NB4 (cell line): Measurements from ENCODE around the gene CACNA1A.
"Not testable (repeated sequence)": the region's sequence is repeated elsewhere in the genome, so short reads cannot be mapped to it uniquely, and the experiment has no call there.

ENCODE experiments used
- DNase-seq: peaks from one replicate; pipeline ENCODE4 v3.0.0; 2010; ENCODE audit warnings: low read depth
- H3K4me3 ChIP-seq: one replicate; pipeline ENCODE4 v1.5.1; 2011; ENCODE audit warnings: mild to moderate bottlenecking, low read depth, low read length, moderate library complexity
- MAX ChIP-seq: IDR thresholded peaks from 2 replicates; pipeline ENCODE4 v1.6.1; 2011; ENCODE audit warnings: low read depth, low read length
- MYC ChIP-seq: IDR thresholded peaks from 2 replicates; pipeline ENCODE4 v1.6.1; 2011; ENCODE audit warnings: low read depth, low read length
- POLR2A ChIP-seq: IDR thresholded peaks from 2 replicates; pipeline ENCODE4 v1.6.1; 2011; ENCODE audit warnings: mild to moderate bottlenecking; ENCODE audit not compliant: insufficient read length; ENCODE audit errors: extremely low read depth
- TF ChIP-seq, protein P1 (sequence below): IDR thresholded peaks from one replicate; pipeline ENCODE4 v1.5.1; 2012; ENCODE audit warnings: low read depth, low read length

Gene CACNA1A

GRCh38 chr19:13207237-13207845 is 298.9 kb downstream of the CACNA1A start:
- DNase-seq, result no peak
- TF ChIP-seq POLR2A (no peak), MAX (no peak), MYC (no peak)
- TF ChIP-seq, protein P1, sequence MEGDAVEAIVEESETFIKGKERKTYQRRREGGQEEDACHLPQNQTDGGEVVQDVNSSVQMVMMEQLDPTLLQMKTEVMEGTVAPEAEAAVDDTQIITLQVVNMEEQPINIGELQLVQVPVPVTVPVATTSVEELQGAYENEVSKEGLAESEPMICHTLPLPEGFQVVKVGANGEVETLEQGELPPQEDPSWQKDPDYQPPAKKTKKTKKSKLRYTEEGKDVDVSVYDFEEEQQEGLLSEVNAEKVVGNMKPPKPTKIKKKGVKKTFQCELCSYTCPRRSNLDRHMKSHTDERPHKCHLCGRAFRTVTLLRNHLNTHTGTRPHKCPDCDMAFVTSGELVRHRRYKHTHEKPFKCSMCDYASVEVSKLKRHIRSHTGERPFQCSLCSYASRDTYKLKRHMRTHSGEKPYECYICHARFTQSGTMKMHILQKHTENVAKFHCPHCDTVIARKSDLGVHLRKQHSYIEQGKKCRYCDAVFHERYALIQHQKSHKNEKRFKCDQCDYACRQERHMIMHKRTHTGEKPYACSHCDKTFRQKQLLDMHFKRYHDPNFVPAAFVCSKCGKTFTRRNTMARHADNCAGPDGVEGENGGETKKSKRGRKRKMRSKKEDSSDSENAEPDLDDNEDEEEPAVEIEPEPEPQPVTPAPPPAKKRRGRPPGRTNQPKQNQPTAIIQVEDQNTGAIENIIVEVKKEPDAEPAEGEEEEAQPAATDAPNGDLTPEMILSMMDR, result no peak
- no peak overlapping the region for H3K4me3 ChIP-seq

DNA sequence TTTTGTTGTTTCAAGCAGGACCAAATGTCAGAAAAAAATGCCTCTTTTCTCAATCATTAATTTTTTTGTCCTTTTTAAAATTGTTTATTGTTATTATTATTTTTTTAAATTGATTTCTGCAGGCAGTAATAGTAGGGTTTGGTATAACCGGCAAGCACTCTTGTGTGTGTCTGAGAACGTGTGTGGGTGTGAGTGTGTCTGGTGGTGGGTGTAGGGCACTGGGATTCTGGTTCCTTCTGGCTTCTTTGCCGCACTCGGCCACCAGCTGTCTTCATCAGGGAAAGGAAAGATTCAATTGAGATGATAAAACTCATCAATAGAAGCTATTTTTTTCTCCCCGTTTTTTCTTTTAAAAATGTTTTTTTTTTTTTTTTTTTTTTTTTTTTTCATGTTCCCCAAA is 299.7 kb downstream of the CACNA1A start:
- H3K4me3 ChIP-seq, result no peak overlapping the region
- no peak for DNase-seq

GRCh38 chr19:13202112-13202511 is 304.2 kb downstream of the CACNA1A start:
- not testable (repeated sequence) for DNase-seq, H3K4me3 ChIP-seq

More for the DNA sequence above, 299.7 kb downstream of the CACNA1A start:
- TF ChIP-seq MYC (no peak), POLR2A (no peak)
- TF ChIP-seq, protein P1, result no peak

DNA sequence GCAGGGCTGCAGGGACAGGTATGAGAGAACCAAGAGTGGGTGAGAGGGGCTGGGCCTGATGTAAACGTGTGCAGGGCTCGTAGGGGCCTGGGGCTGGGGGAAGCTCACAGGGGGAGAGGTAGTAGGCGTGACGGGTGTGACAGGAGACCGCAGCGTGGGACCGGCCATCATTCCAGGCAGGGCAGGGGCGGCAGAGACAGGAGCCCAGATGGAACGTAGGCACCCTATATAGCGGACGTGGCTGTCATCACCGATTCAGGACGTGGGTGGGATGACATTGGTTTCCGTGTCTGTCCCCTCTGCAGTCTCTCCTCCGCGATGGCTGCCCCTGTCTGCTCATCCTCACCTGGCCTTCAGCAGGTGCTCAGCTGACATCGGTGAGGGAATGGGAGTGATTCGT is 307.6 kb downstream of the CACNA1A start:
- H3K4me3 ChIP-seq, result no peak overlapping the region
- TF ChIP-seq MAX, result no peak
- no peak for TF ChIP-seq POLR2A
- TF ChIP-seq MYC, result no peak
- TF ChIP-seq, protein P1, result no peak

GRCh38 chr19:13195678-13196077 is 310.6 kb downstream of the CACNA1A start:
- TF ChIP-seq POLR2A, result no peak
- TF ChIP-seq, protein P1, result peak; percentile 32
- DNase-seq, result peak; percentile 44

More for the DNA sequence above, 307.6 kb downstream of the CACNA1A start:
- no peak for DNase-seq

DNA sequence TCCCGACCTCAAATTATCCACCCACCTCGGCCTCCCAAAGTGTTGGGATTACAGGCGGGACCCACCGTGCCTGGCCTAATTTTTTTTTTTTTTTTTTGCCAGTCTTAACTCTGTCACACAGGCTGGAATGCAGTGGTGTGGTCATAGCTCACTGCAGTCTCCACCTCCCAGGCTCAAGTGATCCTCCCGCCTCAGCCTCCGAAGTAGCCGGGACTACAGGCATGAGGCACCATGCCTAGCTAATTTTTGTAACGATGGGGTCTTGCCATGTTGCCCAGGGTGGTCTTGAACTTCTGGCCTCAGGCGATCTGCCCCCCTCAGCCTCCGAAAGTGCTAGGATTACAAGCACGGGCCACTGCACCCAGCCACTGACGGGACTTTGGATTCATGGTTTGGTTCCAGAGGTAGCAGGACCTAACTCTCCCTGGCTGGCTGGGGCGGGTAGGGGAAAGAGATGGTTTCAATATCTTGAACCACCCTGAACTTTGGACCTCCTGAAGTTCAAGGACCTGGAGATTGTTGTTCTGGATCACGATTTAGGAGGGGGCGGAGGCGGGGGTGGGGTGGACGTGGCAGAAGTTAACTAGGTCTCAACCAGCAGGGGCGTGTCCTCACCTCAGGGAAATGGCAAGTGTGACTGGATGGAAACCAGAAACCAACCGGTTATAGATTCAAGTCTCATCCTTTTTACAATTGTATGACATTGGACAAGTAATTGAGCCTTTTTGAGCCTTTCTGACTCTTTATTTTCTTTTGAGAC is 315.3 kb downstream of the CACNA1A start:
- TF ChIP-seq, protein P1, result no peak
- H3K4me3 ChIP-seq, result no peak overlapping the region
- no peak for DNase-seq

More at GRCh38 chr19:13195678-13196077, 310.6 kb downstream of the CACNA1A start:
- no peak overlapping the region for H3K4me3 ChIP-seq
